Upper lobe of left lung (tissue), 6 donors: ENCODE measurements around the gene MPZL1. TPM values are rescaled to one million over a fixed set of nuclear protein-coding genes. Genes with fewer than 3 reads are reported as not detected.

ENCODE experiments used
- ATAC-seq, 2 donors: fragments of 200-7000 bp; cut with Tn5 transposase; one replicate each; pipeline ENCODE4 v1.9.1; 2022; ENCODE audit warnings: mild to moderate bottlenecking in 2 of 2, moderate library complexity in 2 of 2; ENCODE audit not compliant: low FRiP score in 2 of 2
- DNase-seq, 2 donors: peaks; one replicate each; pipeline ENCODE4 v3.0.0-alpha.2; 2019 to 2020
- H3K27ac ChIP-seq, 4 donors: fragments of 200-600 bp; sonication (generic); one replicate each; pipeline ENCODE4 v1.5.1; 2016 to 2019
- H3K27me3 ChIP-seq, 4 donors: fragments of 200-600 bp; sonication (generic); one replicate each; pipeline ENCODE4 v1.5.1; 2017 to 2019
- H3K36me3 ChIP-seq, 4 donors: fragments of 200-600 bp; sonication (generic); one replicate each; pipeline ENCODE4 v1.5.1; 2016 to 2019
- H3K4me1 ChIP-seq, 4 donors: fragments of 200-600 bp; sonication (generic); one replicate each; pipeline ENCODE4 v1.5.1; 2018 to 2019
- H3K4me3 ChIP-seq, 4 donors: fragments of 200-600 bp; sonication (generic); one replicate each; pipeline ENCODE4 v1.5.1; 2017 to 2019; ENCODE audit warnings: mild to moderate bottlenecking in 2 of 4, moderate library complexity in 1 of 4
- H3K9me3 ChIP-seq, 4 donors: fragments of 200-600 bp; sonication (generic); one replicate each; pipeline ENCODE4 v1.5.1; 2018 to 2019
- CTCF ChIP-seq, 6 experiments: fragments of 450-650 bp in 4 of 6; fragments of 200-600 bp in 2 of 6; sonication (generic) in 2 of 6; IDR thresholded peaks; one replicate each; pipeline ENCODE4 v1.5.1; 2016 to 2019; ENCODE audit warnings: antibody characterized with exemption in 6 of 6
- EP300 ChIP-seq, 4 donors: sonication (generic); formaldehyde crosslinking; IDR thresholded peaks; one replicate each; pipeline ENCODE4 v1.5.1; 2017; ENCODE audit warnings: antibody characterized with exemption in 4 of 4, control low read depth in 2 of 4
- POLR2A ChIP-seq, 4 donors: fragments of 450-650 bp; IDR thresholded peaks; one replicate each; pipeline ENCODE4 v1.5.1; 2016 to 2017; ENCODE audit warnings: antibody characterized with exemption in 4 of 4, mild to moderate bottlenecking in 2 of 4
- POLR2AphosphoS5 ChIP-seq, 2 donors: sonication (generic); formaldehyde crosslinking; IDR thresholded peaks; one replicate each; pipeline ENCODE4 v1.5.1; 2017; ENCODE audit warnings: antibody characterized with exemption in 2 of 2
- WGBS, 2 donors: methylation state at CpG; one replicate each; pipeline ENCODE4 v1.1.5; 2017 to 2018; 5-methylcytosine and 5-hydroxymethylcytosine counted together
- total RNA-seq, 6 donors: library from RNA; depleted of rRNA in 4 of 6; stranded (reverse); fragments of >200 nt in 4 of 6; gene quantifications; one replicate each; pipeline versions ENCODE4 v1.1.0 to v1.2.1, GENCODE V29; 2016 to 2021
- donor health status: DM: no; HTN: no; CAD: no; lungs with moderate emphysema.
- donor health status: DM: no; HTN: yes; CAD: no; lungs with severe emphysema.

MPZL1 gene
- total RNA-seq, 6 donors from 2014 or later = 28.3 to 80.6 (median 65.4) TPM

DNA sequence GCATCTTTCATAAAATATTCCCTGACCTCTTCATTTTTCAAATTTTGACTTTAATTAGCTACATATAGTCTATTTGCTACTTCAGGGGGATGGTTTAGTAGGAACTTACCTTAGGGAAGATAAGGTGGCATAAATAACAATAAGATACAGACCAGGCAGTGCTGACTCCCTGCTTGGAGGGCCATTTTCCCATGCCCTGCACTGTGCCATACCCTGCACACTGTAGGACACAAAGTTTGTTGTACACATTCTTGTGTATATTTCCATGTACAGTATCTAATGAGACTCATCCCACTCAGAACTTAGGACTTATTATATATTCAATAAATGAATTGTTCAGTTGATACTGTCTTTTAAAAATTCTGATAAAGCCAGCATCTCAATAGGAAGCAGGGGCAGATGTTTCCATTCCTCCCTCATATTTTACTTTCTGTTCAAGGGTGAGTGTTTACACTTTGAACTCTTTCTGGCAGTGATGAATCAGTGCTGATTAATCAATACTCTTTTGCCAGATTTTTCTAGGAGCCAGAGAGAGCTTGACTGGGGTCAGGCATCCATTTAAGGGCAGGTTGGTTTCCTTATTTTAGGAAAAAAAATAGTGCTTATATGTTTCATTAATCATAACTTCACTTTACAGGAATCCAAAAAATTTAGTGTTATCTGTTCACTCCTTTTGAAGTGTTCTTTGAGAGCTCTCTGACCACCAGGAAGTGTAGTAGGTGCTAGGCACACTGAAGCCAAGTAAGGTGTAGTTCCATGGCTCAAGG lies 30.6 kb downstream of the MPZL1 start:
- Histone ChIP-seq H3K4me1 (peaks cover 19 to 31% (median 23%) of the 10 kb centered on the region in 4 donors), H3K27ac (peak overlapping the region in 2 of 4 donors; percentile 45 to 62), H3K36me3 (no peaks in the 10 kb centered on the region), H3K4me3 (no peak overlapping the region), H3K9me3 (no peaks in the 10 kb centered on the region), H3K27me3 (no peaks in the 10 kb centered on the region)
- ATAC-seq (peak in 1 of 2 donors; percentile 30), DNase-seq (no peak)
- no peak for TF ChIP-seq CTCF (IDR thresholded peaks at IDR 0.05)
- TF ChIP-seq POLR2AphosphoS5 (IDR thresholded peaks at IDR 0.05) = no peak
- no peak for TF ChIP-seq POLR2A (IDR thresholded peaks at IDR 0.05)
- no peak for TF ChIP-seq EP300 (IDR thresholded peaks at IDR 0.05)

- TF ChIP-seq POLR2AphosphoS5 (IDR thresholded peaks at IDR 0.05) = no peak
- no peak for TF ChIP-seq EP300 (IDR thresholded peaks at IDR 0.05)
- no peak for TF ChIP-seq POLR2A (IDR thresholded peaks at IDR 0.05)
- TF ChIP-seq CTCF (IDR thresholded peaks at IDR 0.05) = no peak
- ATAC-seq = no peak
- Histone ChIP-seq H3K4me3 (no peak overlapping the region), H3K9me3 (no peaks in the 10 kb centered on the region), H3K27ac (no peak overlapping the region), H3K4me1 (peaks cover 11 to 28% (median 18%) of the 10 kb centered on the region in 4 donors), H3K36me3 (no peaks in the 10 kb centered on the region), H3K27me3 (no peaks in the 10 kb centered on the region)
- WGBS, 2 donors = 85 to 90% methylated on average over 3 of the region's 3 CpGs
- no peak for DNase-seq
Observed at GRCh38 chr1:167755654-167756053, 33.9 kb downstream of the MPZL1 start.

DNA sequence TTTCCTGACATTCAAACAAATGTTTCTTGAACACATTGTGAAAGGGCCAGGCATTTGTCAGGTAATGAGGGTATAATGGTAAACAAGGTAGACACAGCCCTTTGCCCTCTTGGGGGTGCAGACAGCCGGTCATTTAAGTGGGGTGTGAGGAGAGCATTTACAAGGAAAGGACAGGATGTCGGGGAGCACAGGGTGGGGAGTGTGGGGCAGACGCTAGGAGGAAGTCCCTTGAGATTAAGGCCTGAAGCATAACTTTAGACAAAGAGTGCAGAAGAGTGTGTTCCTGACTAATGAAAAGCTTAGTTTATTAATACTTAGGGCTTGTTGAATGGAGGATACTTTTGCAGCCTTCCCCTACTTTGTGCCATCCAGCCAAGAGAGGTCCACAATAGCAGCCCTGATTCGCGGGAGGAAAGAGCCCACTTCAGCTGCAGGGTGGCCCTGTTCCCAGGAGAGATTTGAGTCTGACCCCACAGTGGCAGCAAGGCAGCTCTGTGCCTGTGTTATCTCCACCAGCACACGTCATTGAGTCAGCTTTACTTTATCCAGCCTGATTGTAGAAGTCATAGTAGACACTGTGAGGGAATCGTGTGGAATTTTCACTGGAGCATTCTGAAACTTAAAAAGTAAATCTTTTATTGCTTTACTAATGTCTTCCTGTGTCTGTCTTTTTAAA lies 35.1 kb downstream of the MPZL1 start:
- Histone ChIP-seq H3K4me3 (no peak overlapping the region), H3K27me3 (no peaks in the 10 kb centered on the region), H3K4me1 (peaks cover 11 to 28% (median 17%) of the 10 kb centered on the region in 4 donors), H3K9me3 (no peaks in the 10 kb centered on the region), H3K27ac (no peak overlapping the region), H3K36me3 (no peaks in the 10 kb centered on the region)
- ATAC-seq = no peak
- no peak for TF ChIP-seq POLR2AphosphoS5 (IDR thresholded peaks at IDR 0.05)
- TF ChIP-seq EP300 (IDR thresholded peaks at IDR 0.05) = no peak
- no peak for TF ChIP-seq POLR2A (IDR thresholded peaks at IDR 0.05)
- no peak for TF ChIP-seq CTCF (IDR thresholded peaks at IDR 0.05)
- DNase-seq = no peak
- WGBS, 2 donors = 52 to 57% methylated on average over 7 of the region's 7 CpGs

DNA sequence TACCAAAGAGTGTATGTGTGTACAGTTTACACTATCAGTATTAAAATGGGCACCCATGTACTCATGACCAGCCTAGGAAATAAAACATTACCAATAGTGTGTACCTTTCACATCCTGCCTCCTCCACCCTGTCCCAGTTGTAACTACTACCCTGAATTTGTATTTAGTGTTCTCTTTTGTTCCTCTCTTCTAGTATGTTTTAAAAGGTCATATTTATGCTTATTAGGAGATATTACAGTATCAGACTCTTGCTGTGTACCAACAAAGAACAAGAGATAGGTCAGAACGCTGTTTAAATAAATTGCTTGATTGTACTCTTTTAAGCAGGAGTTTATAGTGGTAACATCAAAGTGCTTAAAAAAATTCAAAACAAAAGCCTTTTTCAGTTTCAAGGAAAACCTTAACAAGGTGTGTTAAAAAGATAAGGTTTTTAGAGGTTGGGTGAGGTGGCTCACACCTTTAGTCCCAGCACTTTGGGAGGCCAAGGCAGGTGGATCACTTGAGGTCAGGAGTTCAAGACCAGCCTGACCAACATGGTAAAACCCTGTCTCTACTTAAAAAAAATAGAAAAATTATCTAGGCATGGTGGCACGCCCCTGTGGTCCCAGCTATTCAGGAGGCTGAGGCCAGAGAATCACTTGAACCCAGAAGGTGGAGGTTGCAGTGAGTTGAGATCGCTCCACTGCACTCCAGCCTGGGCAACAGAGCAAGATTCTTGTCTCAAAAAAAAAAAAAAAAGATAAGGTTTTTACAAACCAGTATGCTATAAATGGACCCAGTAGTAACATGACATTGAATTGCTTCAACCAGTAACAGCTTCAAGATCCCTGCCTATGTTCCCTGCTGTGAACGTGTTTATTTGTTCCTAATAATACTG lies 35.9 kb downstream of the MPZL1 start:
- Histone ChIP-seq H3K27me3 (no peaks in the 10 kb centered on the region), H3K4me3 (no peak overlapping the region), H3K9me3 (no peaks in the 10 kb centered on the region), H3K36me3 (no peaks in the 10 kb centered on the region), H3K4me1 (peaks cover 4 to 21% (median 11%) of the 10 kb centered on the region in 4 donors), H3K27ac (no peak overlapping the region)
- ATAC-seq = no peak
- TF ChIP-seq POLR2A (IDR thresholded peaks at IDR 0.05) (no peak), POLR2AphosphoS5 (IDR thresholded peaks at IDR 0.05) (no peak), EP300 (IDR thresholded peaks at IDR 0.05) (no peak), CTCF (IDR thresholded peaks at IDR 0.05) (no peak)
- 91 to 93% methylated on average over 4 of the region's 4 CpGs for WGBS, 2 donors
- DNase-seq = no peak
